GM18909 (cell line): ENCODE results near the gene CROCC.
A peak's percentile ranks its signal among the peaks of the same experiment; 100 is the strongest.
"Not testable (repeated sequence)": the region's sequence is repeated elsewhere in the genome, so short reads cannot be mapped to it uniquely, and the experiment has no call there.

ENCODE experiments used
- ATAC-seq: cut with Tn5 transposase; IDR thresholded peaks from one replicate; pipeline ENCODE4 v1.9.1; 2021; ENCODE audit warnings: mild to moderate bottlenecking; ENCODE audit not compliant: unreplicated experiment, poor library complexity

Gene CROCC

GRCh38 chr1:16921391-16922185 is at the start of gene CROCC:
Gene CROCC, plus strand, starts transcription at chr1:16921931. Its CDS starts 88 bp downstream, at chr1:16922019.
- no peak for ATAC-seq

- ATAC-seq: not testable (repeated sequence)
Measured at GRCh38 chr1:16872152-16873075, 49.3 kb upstream of the CROCC start.

GRCh38 chr1:16873076-16873879 is 48.5 kb upstream of the CROCC start:
- ATAC-seq: not testable (repeated sequence)

- ATAC-seq: not testable (repeated sequence)
Measured at GRCh38 chr1:16874968-16875765, 46.6 kb upstream of the CROCC start.

- not testable (repeated sequence) for ATAC-seq
Measured at GRCh38 chr1:16881742-16882141, 40.0 kb upstream of the CROCC start.

GRCh38 chr1:16882986-16883385 is 38.7 kb upstream of the CROCC start:
- ATAC-seq: no peak

GRCh38 chr1:16884487-16884886 is 37.2 kb upstream of the CROCC start:
- not testable (repeated sequence) for ATAC-seq

GRCh38 chr1:16886860-16887605 is 34.7 kb upstream of the CROCC start:
- ATAC-seq: no peak

GRCh38 chr1:16888860-16889816 is 32.6 kb upstream of the CROCC start:
- no peak for ATAC-seq

- ATAC-seq: not testable (repeated sequence)
Measured at GRCh38 chr1:16890539-16891021, 31.2 kb upstream of the CROCC start.

- not testable (repeated sequence) for ATAC-seq
Measured at GRCh38 chr1:16891057-16891456, 30.7 kb upstream of the CROCC start.

GRCh38 chr1:16892978-16893525 is 28.7 kb upstream of the CROCC start:
- ATAC-seq: not testable (repeated sequence)

GRCh38 chr1:16893796-16894195 is 27.9 kb upstream of the CROCC start:
- not testable (repeated sequence) for ATAC-seq

GRCh38 chr1:16894338-16894737 is 27.4 kb upstream of the CROCC start:
- ATAC-seq: not testable (repeated sequence)

- ATAC-seq: not testable (repeated sequence)
Measured at GRCh38 chr1:16895233-16895597, 26.5 kb upstream of the CROCC start.

GRCh38 chr1:16895598-16896315 is 26.0 kb upstream of the CROCC start, which contains the start of gene RNU1-2:
Gene RNU1-2, plus strand, starts transcription at chr1:16895980.
- peak; percentile 99 for ATAC-seq
